Adrenal gland (tissue), 12 donors: ENCODE data around the gene THADA. TPM values are rescaled to one million over a fixed set of nuclear protein-coding genes. Genes with fewer than 3 reads are reported as not detected.

Experiments
- DNase-seq, 7 donors: peaks; one replicate each; pipeline ENCODE4 v3.0.0-alpha.2; 2019 to 2020
- H3K27ac ChIP-seq, 5 donors: fragments of 200-600 bp; sonication (generic) in 4 of 5; 1 replicate in 3 of 5; 2 replicates in 2 of 5; pipeline versions ENCODE4 v1.5.1 to v1.8.0; 2016 to 2020; ENCODE audit warnings: mild to moderate bottlenecking in 1 of 5
- H3K27me3 ChIP-seq: fragments of 200-600 bp; 2 replicates; pipeline ENCODE4 v1.8.0; 2021
- H3K36me3 ChIP-seq, 2 donors: fragments of 200-600 bp; replicated peaks in 1 of 2; 1 replicate in 1 of 2; 2 replicates in 1 of 2; pipeline versions ENCODE4 v1.5.1 to v1.8.0; 2018 to 2022
- H3K4me1 ChIP-seq, 2 donors: fragments of 200-600 bp; replicated peaks in 1 of 2; 1 replicate in 1 of 2; 2 replicates in 1 of 2; pipeline versions ENCODE4 v1.5.1 to v1.8.0; 2018 to 2021
- H3K4me3 ChIP-seq, 4 donors: fragments of 200-600 bp; sonication (generic) in 3 of 4; one replicate each; pipeline ENCODE4 v1.5.1; 2016 to 2018
- H3K9me3 ChIP-seq, 3 donors: fragments of 200-600 bp; sonication (generic) in 1 of 3; replicated peaks in 1 of 3; 1 replicate in 2 of 3; 2 replicates in 1 of 3; pipeline versions ENCODE4 v1.5.1 to v1.8.0; 2016 to 2021
- POLR2A ChIP-seq, 2 donors: fragments of 450-650 bp; IDR thresholded peaks; one replicate each; pipeline ENCODE4 v1.6.1; 2017; ENCODE audit warnings: antibody characterized with exemption in 2 of 2, mild to moderate bottlenecking in 2 of 2, moderate library complexity in 1 of 2
- WGBS, 4 donors: extraction: QIAGEN DNeasy Blood & Tissue Kit in 2 of 4; methylation state at CpG; one replicate each; pipeline versions ENCODE4 v1.1.5 to v1.1.7; 2013 to 2017; 5-methylcytosine and 5-hydroxymethylcytosine counted together
- intact Hi-C, 2 donors: fragments of 100-400 bp; cut with DNase I; formaldehyde crosslinking; loops; one replicate each; pipeline versions ENCODE4 v1.14.1 to v1.15.0; 2022 to 2023
- polyA plus RNA-seq, 3 donors: library from polyadenylated mRNA; stranded (reverse); fragments of 200-250 nt in 2 of 3; fragments of 350-450 nt in 1 of 3; fragmentation: Illumina TruSeq in 1 of 3; extraction: RNeasy Lipid Tissue Mini Kit (QIAGEN cat#74804) in 1 of 3; gene quantifications; one replicate each; pipeline ENCODE4 v1.2.3, GENCODE V29; 2013 to 2014
- total RNA-seq, 9 donors: library from RNA; depleted of rRNA in 4 of 9; stranded (reverse); fragments of >200 nt in 4 of 9; fragments of 120-200 nt in 1 of 9; fragmentation: NEBNext Ultra II Directional in 1 of 9; extraction: Animal tissue kit (Norgen Biotek cat#: 25700) in 1 of 9; gene quantifications; one replicate each; pipeline versions ENCODE4 v1.1.0 to v1.2.4, GENCODE V29; 2013 to 2023
- TF ChIP-seq, protein P1 (sequence below), 6 experiments: fragments of 450-650 bp in 4 of 6; fragments of 200-600 bp in 2 of 6; sonication (generic) in 1 of 6; IDR thresholded peaks; 1 replicate in 5 of 6; 2 replicates in 1 of 6; pipeline versions ENCODE4 v1.5.1 to v1.8.0; 2016 to 2021; ENCODE audit warnings: antibody characterized with exemption in 6 of 6, mild to moderate bottlenecking in 2 of 6, moderate library complexity in 1 of 6
- donor health status: healthy with polysubstance abuse.
- donor health status: Bipolar disorder and iron deficiency.
- donor health status: DM: yes; HTN: yes; CAD: no.
- donor health status: DM: no; HTN: no; CAD: no.
- donor health status: DM: no; HTN: no; CAD: no.
- donor health status: DM: yes; HTN: yes; CAD: no.

THADA gene
- total and polyA plus RNA-seq, 12 donors = 14.1 to 38.4 (median 25.4) TPM

DNA sequence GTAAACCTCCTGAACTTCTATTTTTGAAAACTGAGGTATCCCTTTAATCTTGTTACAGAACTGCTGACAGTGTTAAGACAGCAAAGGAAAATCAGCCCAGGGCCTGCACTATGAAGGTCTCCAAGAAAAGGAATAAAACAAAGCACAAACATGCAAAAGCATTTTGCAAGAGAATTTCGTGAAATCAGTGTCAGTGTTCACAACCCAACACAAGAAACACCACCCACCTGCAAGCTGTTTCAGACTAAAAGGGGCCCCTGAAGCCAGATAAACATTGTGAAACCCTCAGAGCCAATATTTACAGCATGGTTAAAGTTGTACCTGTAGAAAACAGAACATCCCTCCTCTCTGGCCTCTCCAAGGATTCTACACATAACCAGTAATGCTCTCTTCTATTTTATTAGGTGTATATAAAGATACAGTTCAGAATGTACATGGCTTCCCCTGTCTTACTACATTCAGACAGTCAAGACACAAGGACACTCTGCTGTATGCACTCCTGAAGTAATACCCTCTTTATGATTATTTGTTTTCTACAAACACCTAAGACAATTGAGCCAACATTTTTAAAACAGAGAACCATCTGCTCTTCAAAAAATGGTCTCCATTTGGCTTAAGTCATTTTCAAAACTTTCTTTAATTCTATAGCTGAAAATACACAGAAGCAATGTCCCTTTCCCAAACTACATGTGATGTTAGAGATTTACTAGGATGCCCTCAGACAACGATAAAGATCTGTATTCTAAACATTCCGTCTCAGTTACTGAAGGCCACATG, 219.9 kb downstream of the THADA start:
- Histone ChIP-seq H3K4me1 (peaks cover 2 to 24% of the 10 kb centered on the region in 2 donors), H3K9me3 (no peaks in the 10 kb centered on the region), H3K27me3 (no peaks in the 10 kb centered on the region), H3K27ac (peak overlapping the region in 2 of 5 donors; percentile 16 to 26), H3K36me3 (no peaks in the 10 kb centered on the region), H3K4me3 (no peak overlapping the region)
- intact Hi-C loops = no loop called here
- 54 to 80% (median 66%) methylated on average over 3 of the region's 3 CpGs for WGBS, 4 donors
- no peak for DNase-seq
- no peak for TF ChIP-seq POLR2A (IDR thresholded peaks at IDR 0.05)
- TF ChIP-seq, protein P1, sequence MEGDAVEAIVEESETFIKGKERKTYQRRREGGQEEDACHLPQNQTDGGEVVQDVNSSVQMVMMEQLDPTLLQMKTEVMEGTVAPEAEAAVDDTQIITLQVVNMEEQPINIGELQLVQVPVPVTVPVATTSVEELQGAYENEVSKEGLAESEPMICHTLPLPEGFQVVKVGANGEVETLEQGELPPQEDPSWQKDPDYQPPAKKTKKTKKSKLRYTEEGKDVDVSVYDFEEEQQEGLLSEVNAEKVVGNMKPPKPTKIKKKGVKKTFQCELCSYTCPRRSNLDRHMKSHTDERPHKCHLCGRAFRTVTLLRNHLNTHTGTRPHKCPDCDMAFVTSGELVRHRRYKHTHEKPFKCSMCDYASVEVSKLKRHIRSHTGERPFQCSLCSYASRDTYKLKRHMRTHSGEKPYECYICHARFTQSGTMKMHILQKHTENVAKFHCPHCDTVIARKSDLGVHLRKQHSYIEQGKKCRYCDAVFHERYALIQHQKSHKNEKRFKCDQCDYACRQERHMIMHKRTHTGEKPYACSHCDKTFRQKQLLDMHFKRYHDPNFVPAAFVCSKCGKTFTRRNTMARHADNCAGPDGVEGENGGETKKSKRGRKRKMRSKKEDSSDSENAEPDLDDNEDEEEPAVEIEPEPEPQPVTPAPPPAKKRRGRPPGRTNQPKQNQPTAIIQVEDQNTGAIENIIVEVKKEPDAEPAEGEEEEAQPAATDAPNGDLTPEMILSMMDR (IDR thresholded peaks at IDR 0.05) = no peak

DNA sequence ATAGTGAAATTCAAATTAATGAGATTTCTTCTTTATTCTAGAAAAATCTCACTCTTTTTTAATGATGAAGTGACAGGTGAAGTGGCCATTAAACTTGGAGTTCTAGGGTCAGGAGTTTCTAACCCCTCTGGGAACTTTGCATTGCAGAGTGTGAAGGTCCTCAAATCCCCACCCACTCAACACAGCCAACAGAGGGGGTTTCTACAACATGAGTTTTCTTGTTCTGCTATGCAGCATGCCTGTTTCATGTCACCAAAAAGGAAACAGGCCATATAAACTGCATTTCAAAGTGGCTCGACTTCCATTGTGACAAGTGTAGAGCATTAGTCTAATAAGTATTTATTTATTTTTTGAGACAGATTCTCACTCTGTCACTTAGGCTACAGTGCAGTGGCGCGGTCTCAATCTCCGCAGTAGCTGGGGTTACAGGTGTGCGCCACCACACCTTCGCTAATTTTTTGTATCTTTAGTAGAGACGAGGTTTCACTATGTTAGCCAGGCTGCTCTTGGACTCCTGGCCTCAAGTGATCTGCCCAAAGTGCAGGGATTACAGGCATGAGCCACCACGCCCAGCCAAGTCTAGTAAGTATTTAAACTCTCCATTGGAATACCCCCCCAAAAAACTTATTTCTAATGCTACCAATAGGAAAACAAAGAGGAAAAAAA, 223.3 kb downstream of the THADA start:
- intact Hi-C loops = no loop called here
- H3K9me3 ChIP-seq = no peaks in the 10 kb centered on the region
- no peak overlapping the region for H3K27ac ChIP-seq
- H3K4me1 ChIP-seq = peaks cover 7 to 43% of the 10 kb centered on the region in 2 donors
- H3K27me3 ChIP-seq = no peaks in the 10 kb centered on the region
- H3K4me3 ChIP-seq = no peak overlapping the region
- TF ChIP-seq, protein P1 (IDR thresholded peaks at IDR 0.05) = no peak
- no peak for TF ChIP-seq POLR2A (IDR thresholded peaks at IDR 0.05)
- no peak for DNase-seq
- 94 to 98% (median 97%) methylated on average over 8 of the region's 8 CpGs for WGBS, 4 donors
- no peaks in the 10 kb centered on the region for H3K36me3 ChIP-seq

DNA sequence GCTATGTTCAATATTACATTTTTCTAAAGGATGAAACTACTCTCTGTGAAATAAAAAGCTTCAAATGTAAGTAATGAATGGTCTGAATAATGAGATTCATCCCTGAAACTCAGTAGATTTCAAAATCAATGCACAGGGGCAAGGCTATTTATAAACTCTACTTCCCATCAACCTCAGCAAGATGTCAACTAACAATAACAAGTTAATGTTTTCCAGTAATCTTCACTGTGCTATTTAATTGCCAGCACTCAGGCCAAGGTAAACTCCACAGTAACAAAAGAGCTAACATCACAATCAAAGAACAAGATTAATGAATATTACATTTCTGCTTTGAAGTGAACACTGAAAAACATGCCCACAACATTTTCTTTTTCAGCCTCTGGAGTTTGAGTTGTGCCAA, 225.1 kb downstream of the THADA start:
- no peaks in the 10 kb centered on the region for H3K36me3 ChIP-seq
- peak in 2 of 7 donors; percentile 24 to 33 for DNase-seq
- H3K4me3 ChIP-seq = no peak overlapping the region
- peak overlapping the region in 1 of 5 donors; percentile 52 for H3K27ac ChIP-seq
- no peaks in the 10 kb centered on the region for H3K27me3 ChIP-seq
- no peaks in the 10 kb centered on the region for H3K9me3 ChIP-seq
- intact Hi-C loops = no loop called here
- H3K4me1 ChIP-seq = peaks cover 7 to 34% of the 10 kb centered on the region in 2 donors
- TF ChIP-seq, protein P1 (IDR thresholded peaks at IDR 0.05) = no peak

DNA sequence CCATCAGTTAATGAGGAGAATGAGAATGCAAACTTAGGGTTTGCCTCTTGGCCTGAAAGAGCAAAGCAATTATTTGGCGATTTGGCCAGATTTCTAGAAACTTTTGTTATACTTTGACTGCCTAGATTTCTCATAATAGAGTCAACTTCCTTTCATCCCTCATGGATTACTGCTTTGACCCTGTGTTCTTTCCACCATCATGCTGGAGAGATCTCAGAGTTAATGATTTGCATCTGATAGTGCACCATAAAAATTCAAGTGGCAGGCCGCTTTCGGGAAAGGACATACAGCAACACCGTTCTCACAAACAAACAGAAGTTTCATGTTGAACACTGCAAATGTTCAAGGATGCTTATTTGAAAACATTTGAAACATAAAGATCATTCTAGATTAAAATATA, 225.7 kb downstream of the THADA start:
- peaks cover 7 to 28% of the 10 kb centered on the region in 2 donors for H3K4me1 ChIP-seq
- no peaks in the 10 kb centered on the region for H3K36me3 ChIP-seq
- no peaks in the 10 kb centered on the region for H3K27me3 ChIP-seq
- H3K9me3 ChIP-seq = no peaks in the 10 kb centered on the region
- TF ChIP-seq POLR2A (IDR thresholded peaks at IDR 0.05) = no peak
- TF ChIP-seq, protein P1 (IDR thresholded peaks at IDR 0.05) = no peak
- intact Hi-C loops = no loop called here
- WGBS, 4 donors = 81 to 87% (median 83%) methylated on average over 4 of the region's 4 CpGs
- H3K27ac ChIP-seq = peak overlapping the region in 2 of 5 donors; percentile 37 to 52
- H3K4me3 ChIP-seq = no peak overlapping the region
- no peak for DNase-seq
